Progenitor cell of endocrine pancreas (in vitro differentiated cells): ENCODE measurements around the gene HS6ST1. TPM values are rescaled to one million over a fixed set of nuclear protein-coding genes. Genes with fewer than 3 reads are reported as not detected.

Experiments used
- DNase-seq: peaks from one replicate; pipeline ENCODE4 v3.0.0; 2021; ENCODE audit warnings: low spot score; ENCODE audit not compliant: unreplicated experiment
- H3K27ac Mint-ChIP-seq: 2 replicates; pipeline ENCODE4 v1.8.0; 2021; ENCODE audit warnings: mild to moderate bottlenecking, moderate library complexity, mixed read lengths
- H3K27me3 Mint-ChIP-seq: 2 replicates; pipeline ENCODE4 v1.8.0; 2021; ENCODE audit warnings: mixed read lengths
- H3K36me3 Mint-ChIP-seq: 2 replicates; pipeline ENCODE4 v1.8.0; 2022; ENCODE audit warnings: mixed read lengths; ENCODE audit not compliant: insufficient read depth
- H3K4me1 Mint-ChIP-seq: 2 replicates; pipeline ENCODE4 v1.8.0; 2021; ENCODE audit warnings: low read depth, mixed read lengths
- H3K4me3 Mint-ChIP-seq: 2 replicates; pipeline ENCODE4 v1.8.0; 2021; ENCODE audit warnings: low read depth, mild to moderate bottlenecking, moderate library complexity, mixed read lengths
- H3K9me3 Mint-ChIP-seq: 2 replicates; pipeline ENCODE4 v1.8.0; 2021; ENCODE audit warnings: low read depth, mixed read lengths
- CTCF ChIP-seq: fragments of 200-600 bp; sonication (generic); IDR thresholded peaks from one replicate; pipeline ENCODE4 v1.5.0; 2021; ENCODE audit warnings: antibody characterized with exemption, mild to moderate bottlenecking; ENCODE audit not compliant: unreplicated experiment
- total RNA-seq: library from RNA; stranded (reverse); gene quantifications from 2 replicates; pipeline ENCODE4 v1.2.1, GENCODE V29; 2021

HS6ST1 gene
- total RNA-seq, 1 donor from 2014 or later, result 81.2 TPM

GRCh38 chr2:128215897-128216642 lies 102.6 kb downstream of the HS6ST1 start:
- Mint-ChIP-seq H3K9me3 (no peaks in the 10 kb centered on the region), H3K4me3 (no peak overlapping the region), H3K27me3 (no peaks in the 10 kb centered on the region), H3K36me3 (no peaks in the 10 kb centered on the region), H3K4me1 (no peaks in the 10 kb centered on the region), H3K27ac (no peak overlapping the region)
- no peak for DNase-seq
- no peak for TF ChIP-seq CTCF

Other genes with a start within 250 kb of the HS6ST1 start
- 53.0 and 60.3 TPM in 2 replicates for gene UGGT1, start 227.7 kb downstream of the HS6ST1 start, total RNA-seq